GM13977 (cell line): ENCODE measurements around the gene MAP1S.

Experiments
- DNase-seq: peaks from one replicate; pipeline ENCODE4 v3.0.0; 2012; ENCODE audit warnings: low spot score
- in situ Hi-C: fragments of 300-500 bp; cut with MboI; formaldehyde crosslinking; loops from one replicate; pipeline ENCODE4 v1.12.0; 2022; ENCODE audit warnings: low sequenced_read_pairs, low pct_unique_long_range_greater_than_20kb, mixed read lengths, inconsistent platforms; ENCODE audit not compliant: unreplicated experiment
- TF ChIP-seq, protein P1 (sequence below): IDR thresholded peaks from 2 replicates; pipeline ENCODE4 v1.5.1; 2012; ENCODE audit warnings: mild to moderate bottlenecking, control low read depth; ENCODE audit not compliant: insufficient read depth; ENCODE audit errors: extremely low read depth, missing control alignments

MAP1S gene

DNA sequence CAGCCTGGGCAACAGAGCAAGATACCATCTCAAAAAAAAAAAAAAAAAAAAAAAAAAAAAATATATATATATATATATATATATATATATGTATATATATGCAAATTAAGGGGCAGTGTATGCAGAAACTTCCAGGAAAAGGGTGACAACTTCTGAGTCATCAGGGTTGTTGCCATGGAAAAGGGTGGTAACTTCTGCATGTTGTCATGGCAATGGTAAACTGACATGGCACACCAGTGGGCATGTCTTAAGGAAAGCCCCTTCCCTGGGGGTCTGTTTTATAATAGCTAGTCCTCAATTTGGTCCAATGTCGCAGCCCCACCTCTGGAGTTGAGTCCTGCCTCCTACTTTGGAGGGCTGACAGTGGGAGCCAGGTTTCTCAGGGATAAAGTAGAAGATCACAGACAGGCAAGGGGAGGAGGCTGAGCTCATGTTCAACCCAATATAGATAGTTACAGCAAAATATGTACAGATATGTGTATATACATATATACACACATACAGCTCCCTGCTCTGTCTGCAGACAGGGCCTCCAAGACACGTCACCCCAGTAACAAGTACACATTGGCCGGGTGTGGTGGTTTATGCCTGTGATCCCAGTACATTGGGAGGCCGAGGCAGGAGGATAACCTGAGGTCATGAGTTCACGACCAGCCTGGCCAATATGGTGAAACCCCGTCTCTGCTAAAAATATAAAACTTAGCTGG is 24.7 kb downstream of the MAP1S start:
- TF ChIP-seq, protein P1, sequence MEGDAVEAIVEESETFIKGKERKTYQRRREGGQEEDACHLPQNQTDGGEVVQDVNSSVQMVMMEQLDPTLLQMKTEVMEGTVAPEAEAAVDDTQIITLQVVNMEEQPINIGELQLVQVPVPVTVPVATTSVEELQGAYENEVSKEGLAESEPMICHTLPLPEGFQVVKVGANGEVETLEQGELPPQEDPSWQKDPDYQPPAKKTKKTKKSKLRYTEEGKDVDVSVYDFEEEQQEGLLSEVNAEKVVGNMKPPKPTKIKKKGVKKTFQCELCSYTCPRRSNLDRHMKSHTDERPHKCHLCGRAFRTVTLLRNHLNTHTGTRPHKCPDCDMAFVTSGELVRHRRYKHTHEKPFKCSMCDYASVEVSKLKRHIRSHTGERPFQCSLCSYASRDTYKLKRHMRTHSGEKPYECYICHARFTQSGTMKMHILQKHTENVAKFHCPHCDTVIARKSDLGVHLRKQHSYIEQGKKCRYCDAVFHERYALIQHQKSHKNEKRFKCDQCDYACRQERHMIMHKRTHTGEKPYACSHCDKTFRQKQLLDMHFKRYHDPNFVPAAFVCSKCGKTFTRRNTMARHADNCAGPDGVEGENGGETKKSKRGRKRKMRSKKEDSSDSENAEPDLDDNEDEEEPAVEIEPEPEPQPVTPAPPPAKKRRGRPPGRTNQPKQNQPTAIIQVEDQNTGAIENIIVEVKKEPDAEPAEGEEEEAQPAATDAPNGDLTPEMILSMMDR, result no peak
- DNase-seq, result no peak
- in situ Hi-C loops, result no loop called here

DNA sequence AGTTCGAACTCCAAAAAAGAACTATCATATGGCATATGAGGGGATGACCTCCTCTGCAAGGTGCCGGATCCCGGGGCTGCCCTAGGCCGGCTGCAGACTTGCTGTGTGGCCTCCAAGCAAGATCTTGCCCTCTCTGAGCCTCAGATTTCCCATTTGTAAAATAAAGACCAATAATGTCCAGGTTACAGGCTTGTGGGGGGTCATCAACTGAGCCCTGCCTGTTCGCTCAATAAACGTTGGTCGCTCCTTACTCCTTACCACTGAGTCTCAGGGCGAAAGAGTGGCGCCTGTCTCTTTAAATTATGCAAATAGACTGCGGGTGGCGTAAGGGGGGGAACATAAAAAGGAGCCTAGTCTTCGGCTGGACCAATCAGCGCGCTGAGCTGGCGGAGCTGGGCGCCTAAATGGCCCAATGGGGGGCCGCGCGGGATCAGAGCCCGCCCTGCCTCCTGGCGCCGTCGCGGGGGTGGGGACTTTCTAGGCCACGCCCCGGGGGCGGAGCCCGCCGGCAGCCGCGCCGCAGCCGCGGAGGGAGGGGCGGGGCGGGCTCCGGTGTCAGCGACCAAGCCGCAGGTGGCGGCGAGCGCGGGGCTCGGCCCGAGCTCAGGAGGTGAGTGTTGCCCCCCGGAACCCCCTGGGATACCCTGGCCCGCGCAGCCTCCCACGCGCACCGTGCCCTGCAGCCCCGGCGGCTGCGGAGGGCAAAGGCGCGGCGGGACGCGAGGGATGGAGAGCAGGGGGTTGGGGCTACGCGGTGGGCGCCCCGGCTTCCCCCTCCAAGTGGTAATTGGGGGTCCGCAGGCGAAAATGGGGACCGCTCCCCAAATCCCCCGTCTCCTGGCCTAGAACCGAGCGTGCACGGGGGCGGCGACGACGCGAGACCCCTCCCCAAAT is 28.2 kb downstream of the MAP1S start:
- DNase-seq, result peak; percentile 98
- in situ Hi-C loops, result no loop called here

DNA sequence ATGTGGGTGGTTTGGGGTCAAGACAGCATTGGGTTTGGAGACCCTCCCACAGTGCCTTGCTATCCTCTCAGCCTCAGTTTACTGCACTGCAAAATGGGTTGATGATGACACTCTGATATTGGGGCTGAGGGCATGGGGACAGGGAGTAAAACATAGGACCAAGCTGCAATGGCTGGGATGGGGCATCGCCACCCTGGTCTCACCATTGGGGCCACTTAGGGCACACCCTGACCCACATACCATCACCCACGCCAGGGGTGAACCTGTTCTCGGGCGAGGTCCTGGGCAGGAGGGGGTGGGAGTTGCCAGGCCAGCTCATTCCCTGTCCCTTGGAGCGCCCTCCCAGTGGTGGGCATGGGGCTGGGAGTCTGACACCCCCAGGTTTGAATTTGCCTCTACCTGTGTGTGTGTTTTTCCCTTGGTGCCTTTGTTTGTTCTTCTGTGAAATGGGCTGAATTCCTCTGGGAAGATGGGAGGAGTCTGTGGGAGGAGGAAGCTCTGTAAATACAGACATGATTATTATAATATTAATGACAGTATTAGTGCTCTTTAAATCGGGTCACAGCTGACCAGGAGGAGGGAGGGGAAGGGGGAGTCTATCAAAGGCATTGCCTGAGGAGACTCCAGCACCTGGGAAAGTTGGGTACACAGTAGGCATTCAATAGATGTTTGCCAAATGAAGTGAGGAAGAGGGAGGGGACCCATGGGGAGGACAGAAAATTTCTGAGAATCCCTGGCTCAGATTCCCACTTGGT is 29.8 kb downstream of the MAP1S start:
- in situ Hi-C loops, result no loop called here
- TF ChIP-seq, protein P1, result no peak
- DNase-seq, result no peak

More for the DNA sequence above, 28.2 kb downstream of the MAP1S start:
- TF ChIP-seq, protein P1, result no peak

DNA sequence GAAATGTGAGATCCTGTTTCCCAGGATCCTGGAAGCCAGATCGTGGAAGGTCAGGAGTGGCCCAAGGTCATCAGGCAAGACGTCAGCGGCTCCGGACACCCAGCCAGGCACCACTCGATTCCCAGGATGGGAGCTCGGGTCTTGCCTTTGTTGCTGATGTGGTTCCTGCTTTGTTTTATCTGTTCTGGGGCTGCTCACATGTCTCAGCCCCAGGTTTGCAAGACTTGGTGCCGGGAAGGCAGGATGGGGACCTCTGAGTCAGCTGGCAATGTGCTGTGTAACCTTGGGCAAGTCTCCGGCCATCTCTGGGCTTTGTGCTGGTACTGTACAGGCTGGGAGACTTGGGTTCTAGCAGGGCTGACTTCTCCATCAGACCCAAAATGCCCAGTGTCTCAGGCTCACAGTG is 30.6 kb downstream of the MAP1S start:
- TF ChIP-seq, protein P1, result no peak
- in situ Hi-C loops, result no loop called here
- DNase-seq, result no peak

DNA sequence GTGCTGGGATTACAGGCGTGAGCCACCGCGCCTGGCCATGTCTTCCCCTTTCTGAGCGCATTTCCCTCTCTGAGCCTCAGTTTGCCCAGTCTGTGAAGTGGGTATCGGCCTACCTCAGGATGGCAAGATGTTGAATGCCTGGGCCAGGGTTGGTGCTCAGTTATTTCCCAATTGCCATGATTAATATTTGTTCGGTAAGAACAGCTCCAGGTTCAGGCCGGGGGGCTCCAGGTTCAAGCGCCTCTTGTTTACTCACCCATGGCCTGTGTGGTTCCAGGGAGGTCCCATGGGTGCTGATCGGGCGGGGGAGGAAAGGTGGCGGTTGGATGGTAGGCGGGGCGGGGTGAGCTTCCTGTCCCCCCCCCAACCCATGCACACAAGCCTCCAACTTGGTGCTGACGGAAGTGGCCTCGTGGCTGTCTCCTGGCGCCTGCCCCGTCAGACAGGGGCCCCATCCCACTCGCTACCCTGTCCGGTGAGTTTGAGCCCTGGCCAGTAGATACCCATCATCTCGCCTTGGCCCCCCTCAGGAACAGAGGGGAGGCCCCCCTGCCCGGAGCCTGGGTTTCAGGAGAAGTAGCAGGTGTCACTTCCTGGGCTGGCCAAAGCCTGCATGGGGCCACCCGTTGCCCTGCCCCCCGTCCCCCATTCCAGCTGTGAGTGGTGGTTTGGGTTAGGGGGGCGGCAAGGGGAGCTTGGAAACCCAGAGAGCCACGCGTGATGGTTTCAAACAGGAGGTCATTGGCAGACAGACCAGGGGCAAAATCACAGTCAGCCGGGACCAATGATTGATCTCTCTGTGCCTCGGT is 32.0 kb downstream of the MAP1S start, which contains the start of gene FCHO1:
FCHO1 (plus strand) TSS at position 375 of the 809 bp plus-strand sequence. CDS start 3,688 bp downstream, outside the sequence.
- DNase-seq, result peak; percentile 75
- in situ Hi-C loops, result no loop called here
- TF ChIP-seq, protein P1, result no peak

DNA sequence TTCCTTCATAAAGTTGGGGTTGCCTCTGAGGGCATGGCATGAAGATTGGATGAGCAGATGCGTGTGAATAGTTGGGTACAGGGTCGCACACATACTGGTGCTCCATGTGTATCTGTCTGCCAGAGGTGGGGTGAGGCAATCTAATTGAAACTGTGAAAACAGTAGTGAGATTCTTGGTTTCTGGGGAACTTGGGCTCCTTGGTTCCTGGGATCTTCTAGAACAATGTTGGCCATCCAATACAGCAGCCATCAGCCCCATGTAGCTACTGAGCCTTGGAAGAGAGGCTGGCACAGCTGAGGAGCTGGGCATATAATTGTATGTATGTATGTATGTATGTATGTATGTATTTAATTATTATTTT is 32.6 kb downstream of the MAP1S start:
- DNase-seq, result no peak
- in situ Hi-C loops, result no loop called here
- TF ChIP-seq, protein P1, result no peak
